GM19467 (cell line): ENCODE data around the gene ADCY2.

Experiments
- ATAC-seq: cut with Tn5 transposase; IDR thresholded peaks from one replicate; pipeline ENCODE4 v1.9.1; 2021; ENCODE audit warnings: mild to moderate bottlenecking, moderate library complexity; ENCODE audit not compliant: unreplicated experiment

Gene ADCY2

DNA sequence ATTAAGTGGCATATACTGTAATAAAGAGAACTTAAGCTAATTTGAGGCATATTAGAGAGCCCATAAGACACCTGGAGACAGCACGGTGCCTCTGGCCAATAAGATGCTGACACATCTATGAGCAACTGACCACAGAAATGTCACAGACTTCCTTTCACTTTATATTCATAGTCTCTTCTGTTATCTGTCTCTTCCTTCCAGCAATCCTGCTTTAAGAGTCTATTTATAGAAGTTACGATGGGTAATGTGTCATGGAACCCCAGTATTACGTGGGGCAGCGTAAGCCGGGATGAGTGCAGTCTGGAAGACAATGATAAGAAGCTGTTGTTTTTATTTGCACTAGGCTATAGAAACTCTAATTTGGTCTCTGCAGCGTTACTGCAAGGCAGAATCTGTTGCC is 318.2 kb downstream of the ADCY2 start:
- no peak for ATAC-seq

- no peak for ATAC-seq
These were observed 318.8 kb downstream of the ADCY2 start for GRCh38 chr5:7714697-7715096.

- no peak for ATAC-seq
These were observed 321.8 kb downstream of the ADCY2 start for GRCh38 chr5:7717691-7718090.

DNA sequence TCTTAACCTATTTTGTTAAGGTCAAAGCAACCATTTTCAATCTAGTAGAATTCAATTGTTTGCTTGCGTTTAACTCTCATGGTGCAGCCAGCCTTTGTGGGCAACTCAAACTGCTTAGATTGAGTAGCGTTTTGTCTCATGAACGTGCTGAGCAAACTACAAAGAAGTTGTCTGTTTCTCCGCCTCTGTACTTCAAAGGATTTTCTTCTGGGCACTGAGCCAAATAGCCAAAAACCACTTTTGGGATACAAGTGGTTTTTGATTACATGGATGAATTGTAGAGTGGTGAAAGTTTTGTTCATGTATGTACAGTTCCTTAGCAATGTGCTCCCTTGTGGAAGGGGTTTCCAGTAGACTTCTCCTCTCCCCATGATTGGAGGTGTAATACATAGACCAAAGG is 332.1 kb downstream of the ADCY2 start:
- ATAC-seq, result no peak

- ATAC-seq, result no peak
These were observed 345.6 kb downstream of the ADCY2 start for GRCh38 chr5:7741415-7742065.

DNA sequence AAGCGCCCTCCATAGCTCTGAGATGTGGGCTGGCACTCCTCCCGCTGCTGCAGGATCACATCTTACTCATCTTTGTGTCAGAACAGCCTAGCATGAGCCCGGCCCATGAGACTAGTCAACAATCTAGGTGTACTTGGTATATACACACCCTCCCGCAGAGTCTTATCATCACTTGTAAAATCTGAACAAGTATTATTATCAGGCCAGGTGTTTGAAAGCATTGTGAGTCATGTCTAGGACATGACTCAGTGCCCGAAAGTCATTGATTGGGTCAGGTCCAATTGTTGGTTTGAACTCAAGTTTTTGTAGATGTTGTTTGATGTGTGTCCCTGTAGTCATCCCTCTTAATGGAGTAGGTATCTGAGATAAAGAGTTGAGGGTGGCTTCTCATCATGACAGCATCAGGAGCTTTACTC is 346.3 kb downstream of the ADCY2 start:
- no peak for ATAC-seq

- ATAC-seq, result no peak
These were observed 350.1 kb downstream of the ADCY2 start for GRCh38 chr5:7745882-7746610.

DNA sequence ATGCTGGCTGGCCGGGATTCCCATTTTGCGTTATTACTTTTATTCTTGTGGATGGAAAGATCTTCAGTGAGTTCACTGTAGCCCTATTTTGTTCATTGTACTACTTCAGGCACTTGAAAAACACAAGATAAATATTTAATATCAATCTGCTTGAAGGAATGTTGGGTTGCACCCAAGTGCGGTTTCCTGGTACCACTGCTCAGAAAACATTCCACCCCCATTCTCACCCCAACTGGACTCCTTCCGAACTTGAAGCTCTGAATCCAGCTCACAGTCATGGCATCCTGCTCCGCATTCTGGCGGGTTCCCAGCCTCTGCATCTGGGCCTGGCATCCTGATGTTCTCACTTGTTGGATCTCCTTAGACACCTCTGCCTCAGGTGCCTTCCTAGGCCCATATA is 351.8 kb downstream of the ADCY2 start:
- no peak for ATAC-seq

GRCh38 chr5:7749626-7750025 is 353.7 kb downstream of the ADCY2 start:
- ATAC-seq, result no peak

DNA sequence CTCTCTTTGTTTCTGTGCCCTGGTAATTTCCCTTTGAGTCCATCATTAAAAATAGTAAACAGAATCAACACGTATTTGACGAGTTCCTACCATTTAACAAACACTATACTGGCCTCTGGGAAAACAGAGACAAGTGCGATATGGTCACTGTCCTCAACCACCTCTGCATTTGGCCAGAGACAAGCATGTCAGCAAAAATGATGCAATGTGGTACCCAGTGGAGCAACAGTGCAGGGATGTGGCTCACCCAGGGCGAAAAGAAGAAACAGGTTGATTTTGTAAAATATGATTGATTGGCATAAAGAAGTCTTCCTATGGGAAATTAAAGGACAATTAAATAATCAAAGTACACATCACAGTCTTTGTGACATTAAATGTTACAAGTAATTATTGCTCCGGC is 355.9 kb downstream of the ADCY2 start:
- ATAC-seq, result no peak

GRCh38 chr5:7753181-7753580 is 357.2 kb downstream of the ADCY2 start:
- no peak for ATAC-seq

DNA sequence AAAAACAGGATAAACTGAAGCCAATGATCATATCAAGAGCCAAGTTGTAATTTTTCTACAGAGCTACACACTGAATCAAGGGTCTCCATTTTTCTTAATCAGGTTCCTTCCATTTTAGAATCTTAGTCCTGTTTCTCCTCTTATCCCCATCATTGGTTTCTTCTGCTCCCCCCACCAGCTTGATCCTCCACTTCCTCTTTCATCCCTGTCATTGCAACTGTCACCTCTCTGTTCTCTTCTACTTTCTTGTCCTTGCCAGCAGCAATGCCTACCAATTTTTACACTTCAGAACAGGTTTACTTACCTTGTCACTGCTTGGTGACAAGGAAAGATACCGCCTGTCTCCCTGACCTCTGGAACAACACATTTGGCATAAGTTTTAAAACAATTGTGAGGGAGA is 357.7 kb downstream of the ADCY2 start:
- ATAC-seq, result no peak

- no peak for ATAC-seq
These were observed 358.6 kb downstream of the ADCY2 start for GRCh38 chr5:7754490-7754889.

DNA sequence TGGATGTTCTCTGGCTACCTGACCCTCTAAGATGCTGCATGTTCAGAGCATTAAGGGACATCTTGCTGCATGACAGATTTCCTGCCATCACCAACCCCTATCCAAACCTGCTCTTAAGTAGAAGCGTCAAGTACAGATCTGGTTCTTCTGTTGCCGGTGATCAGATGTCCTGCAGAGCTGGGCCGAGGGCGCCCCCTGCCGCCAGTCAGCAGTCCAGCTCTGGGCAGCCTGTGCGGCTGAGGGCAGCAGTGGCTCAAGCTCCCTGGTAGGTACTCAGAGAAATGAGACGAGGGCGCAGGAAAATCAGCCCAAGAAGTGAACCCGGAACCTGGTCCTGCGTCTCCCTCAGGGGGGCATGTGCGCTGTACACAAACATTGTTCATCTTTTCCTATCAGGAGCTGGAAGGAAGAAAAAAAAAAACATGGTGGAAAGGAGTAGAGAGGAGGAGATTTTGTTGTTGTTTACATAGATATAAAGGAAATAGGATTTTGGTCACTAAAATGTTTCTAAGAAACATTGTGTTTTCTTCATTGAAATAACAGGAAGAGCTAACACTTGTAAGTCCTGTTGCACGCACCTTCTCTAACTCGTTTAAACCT is 359.2 kb downstream of the ADCY2 start:
- ATAC-seq, result peak; percentile 83

GRCh38 chr5:7755958-7756357 is 360.0 kb downstream of the ADCY2 start:
- no peak for ATAC-seq

DNA sequence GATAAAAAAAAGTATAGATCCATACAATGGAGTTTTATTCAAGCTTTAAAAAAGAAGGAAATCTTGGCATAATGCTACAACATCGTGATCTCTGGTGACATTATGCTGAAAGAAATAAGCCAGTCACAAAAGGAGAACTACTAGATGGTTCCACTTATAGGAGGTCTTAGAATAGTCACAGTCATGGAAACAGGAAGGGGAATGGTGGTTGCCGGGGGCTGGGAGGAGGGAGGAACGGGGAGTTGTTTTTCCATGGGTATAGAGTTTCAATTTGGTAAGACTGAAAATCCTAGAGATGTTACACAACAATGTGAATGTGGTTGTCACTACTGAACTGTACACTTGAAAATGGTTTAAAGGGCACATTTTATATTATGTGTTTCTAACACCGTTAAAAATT is 360.5 kb downstream of the ADCY2 start:
- ATAC-seq, result no peak

DNA sequence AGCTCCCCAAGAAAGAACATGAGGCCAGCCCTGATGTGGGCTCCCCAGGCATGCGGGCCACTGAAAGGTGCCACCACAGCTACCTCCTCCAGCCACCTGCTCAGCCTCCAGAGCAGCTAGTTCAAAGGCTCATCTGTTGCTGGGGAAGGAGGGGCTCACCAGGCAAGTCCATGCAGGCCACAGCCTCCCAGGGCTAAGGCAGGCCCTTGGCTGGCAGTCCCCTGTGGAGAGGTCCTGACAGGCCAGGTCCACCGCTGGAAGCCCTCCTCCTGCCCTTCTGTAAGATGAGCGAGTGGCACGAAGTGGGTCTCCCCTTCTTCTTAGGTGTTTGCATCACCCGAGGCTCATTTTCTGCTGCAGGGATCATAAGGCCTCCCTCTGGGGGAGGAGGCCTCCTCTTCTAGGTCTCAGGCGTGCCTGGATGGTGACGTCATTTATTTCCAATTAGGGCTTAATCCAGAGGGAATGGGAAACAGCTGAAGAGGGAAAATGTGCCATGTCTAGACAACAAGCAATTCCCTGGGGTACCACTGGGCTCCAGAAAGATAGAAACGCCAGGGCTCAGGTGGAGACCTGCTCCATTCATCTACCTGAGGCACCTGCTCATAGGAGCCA is 363.4 kb downstream of the ADCY2 start:
- no peak for ATAC-seq

- no peak for ATAC-seq
These were observed 364.1 kb downstream of the ADCY2 start for GRCh38 chr5:7759951-7760580.

GRCh38 chr5:7762267-7762666 is 366.3 kb downstream of the ADCY2 start:
- ATAC-seq, result no peak

DNA sequence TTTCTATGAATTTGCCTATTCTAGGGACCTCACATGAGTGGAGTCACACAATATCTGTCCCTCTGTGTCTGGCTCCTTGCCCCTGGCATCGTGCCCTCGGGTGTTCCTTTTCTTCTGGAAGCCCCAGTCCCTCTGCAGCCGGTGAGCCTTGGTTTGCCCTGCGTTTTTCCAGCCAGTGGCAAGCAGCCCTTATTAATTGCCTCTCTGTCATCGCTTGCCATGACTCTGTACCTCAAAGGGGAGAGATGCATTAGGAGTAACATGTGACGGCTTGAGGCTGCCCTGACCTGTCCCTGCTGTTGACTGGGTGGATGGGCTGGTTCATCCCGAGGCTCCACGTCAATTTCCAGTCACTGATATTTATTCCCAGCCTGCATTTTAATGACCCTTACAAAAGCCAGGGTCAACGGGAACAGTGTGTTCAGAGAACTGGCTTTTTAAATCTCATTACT is 367.7 kb downstream of the ADCY2 start:
- no peak for ATAC-seq

DNA sequence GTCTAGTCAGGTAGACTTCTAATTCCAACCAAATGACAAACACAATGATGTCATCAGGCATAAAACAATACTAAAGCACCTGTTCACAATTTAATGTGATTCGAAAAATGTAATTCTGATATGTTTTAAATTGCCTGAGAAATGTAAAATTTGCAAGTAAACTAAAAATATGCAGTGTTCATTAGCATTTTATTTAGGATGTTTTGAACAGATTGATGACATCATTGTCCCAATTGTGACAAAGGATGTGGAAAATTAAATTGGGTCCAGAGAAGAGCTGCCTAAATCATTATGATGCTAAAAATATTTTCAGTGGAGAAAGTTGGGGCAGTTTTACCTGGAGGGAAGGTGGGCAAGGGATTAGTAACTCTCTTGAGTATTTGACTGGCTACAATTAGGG is 368.5 kb downstream of the ADCY2 start:
- no peak for ATAC-seq
